ENCODE results near the gene FCGR1A.
"Not testable (repeated sequence)": the region's sequence is repeated elsewhere in the genome, so short reads cannot be mapped to it uniquely, and the experiment has no call there.

GRCh38 chr1:149732781-149733180 is 49.7 kb upstream of the FCGR1A start:
- TF ChIP-seq, protein P1, sequence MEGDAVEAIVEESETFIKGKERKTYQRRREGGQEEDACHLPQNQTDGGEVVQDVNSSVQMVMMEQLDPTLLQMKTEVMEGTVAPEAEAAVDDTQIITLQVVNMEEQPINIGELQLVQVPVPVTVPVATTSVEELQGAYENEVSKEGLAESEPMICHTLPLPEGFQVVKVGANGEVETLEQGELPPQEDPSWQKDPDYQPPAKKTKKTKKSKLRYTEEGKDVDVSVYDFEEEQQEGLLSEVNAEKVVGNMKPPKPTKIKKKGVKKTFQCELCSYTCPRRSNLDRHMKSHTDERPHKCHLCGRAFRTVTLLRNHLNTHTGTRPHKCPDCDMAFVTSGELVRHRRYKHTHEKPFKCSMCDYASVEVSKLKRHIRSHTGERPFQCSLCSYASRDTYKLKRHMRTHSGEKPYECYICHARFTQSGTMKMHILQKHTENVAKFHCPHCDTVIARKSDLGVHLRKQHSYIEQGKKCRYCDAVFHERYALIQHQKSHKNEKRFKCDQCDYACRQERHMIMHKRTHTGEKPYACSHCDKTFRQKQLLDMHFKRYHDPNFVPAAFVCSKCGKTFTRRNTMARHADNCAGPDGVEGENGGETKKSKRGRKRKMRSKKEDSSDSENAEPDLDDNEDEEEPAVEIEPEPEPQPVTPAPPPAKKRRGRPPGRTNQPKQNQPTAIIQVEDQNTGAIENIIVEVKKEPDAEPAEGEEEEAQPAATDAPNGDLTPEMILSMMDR (IDR thresholded peaks at IDR 0.05): not testable (repeated sequence)
- TF ChIP-seq POLR2A, EP300 (IDR thresholded peaks at IDR 0.05): not testable (repeated sequence)

Data from stomach (tissue), 4 donors.